HG03135 (cell line): ENCODE measurements around the gene RBL1.

Source experiments
- ATAC-seq: cut with Tn5 transposase; IDR thresholded peaks from one replicate; pipeline ENCODE4 v1.9.1; 2021; ENCODE audit warnings: mild to moderate bottlenecking, moderate library complexity; ENCODE audit not compliant: unreplicated experiment

RBL1 gene

GRCh38 chr20:36951979-36952738 lies 143.6 kb downstream of the RBL1 start:
- ATAC-seq: no peak

- ATAC-seq: peak; percentile 91
Measured at GRCh38 chr20:36951198-36951978, 144.4 kb downstream of the RBL1 start, which contains the start of gene SAMHD1. TSS of gene SAMHD1 (minus strand) at chr20:36951708. CDS start at chr20:36951643, 65 bp downstream.

GRCh38 chr20:36950414-36951197 lies 145.2 kb downstream of the RBL1 start:
- no peak for ATAC-seq
